ENCODE data around the gene ABCC10.

Gene ABCC10

GRCh38 chr6:43434943-43435342, 7.6 kb downstream of the ABCC10 start:
- Histone ChIP-seq H4K20me1 (ENCODE audit: insufficient read depth, low read length) (no peaks in the 10 kb centered on the region), H3K27me3 (replicated peaks; ENCODE audit: insufficient read depth, low read length) (no peaks in the 10 kb centered on the region), H3K9me3 (replicated peaks; ENCODE audit: insufficient read depth, low read length) (no peaks in the 10 kb centered on the region), H3K36me3 (replicated peaks; ENCODE audit: insufficient read depth, low read length) (no peaks in the 10 kb centered on the region), H3K4me1 (ENCODE audit: low read length) (no peaks in the 10 kb centered on the region), H3K4me3 (ENCODE audit: low read length) (no peak overlapping the region), H3K27ac (ENCODE audit: low read length) (no peak overlapping the region), H3F3A (ENCODE audit: insufficient read depth, low read length) (no peaks in the 10 kb centered on the region), H2AFZ (ENCODE audit: low read length) (no peak overlapping the region), H3K9me2 (replicated peaks; ENCODE audit: insufficient read depth, low read length) (no peaks in the 10 kb centered on the region), H3K4me2 (ENCODE audit: low read depth, low read length) (no peak overlapping the region), H3K9ac (ENCODE audit: low read length) (no peak overlapping the region), H3K79me2 (ENCODE audit: low read length) (peaks cover 4% of the 10 kb centered on the region; the same call in 1 of the 2 replicates)
- DNase-seq, result no peak
- no peak for TF ChIP-seq EZH2 (optimal IDR thresholded peaks at IDR 0.05; ENCODE audit: low read depth, low read length)
- TF ChIP-seq EZH2phosphoT487 (IDR thresholded peaks at IDR 0.05; ENCODE audit: low read length), result no peak
- TF ChIP-seq CTCF (IDR thresholded peaks at IDR 0.05; ENCODE audit: low read length), result no peak

GRCh38 chr6:43435682-43436437, 8.5 kb downstream of the ABCC10 start:
- Histone ChIP-seq H3K9me2 (replicated peaks; ENCODE audit: insufficient read depth, low read length) (no peaks in the 10 kb centered on the region), H3K9ac (ENCODE audit: low read length) (no peak overlapping the region), H3K4me1 (ENCODE audit: low read length) (no peaks in the 10 kb centered on the region), H3K4me2 (ENCODE audit: low read depth, low read length) (no peak overlapping the region), H3K36me3 (replicated peaks; ENCODE audit: insufficient read depth, low read length) (no peaks in the 10 kb centered on the region), H3K9me3 (replicated peaks; ENCODE audit: insufficient read depth, low read length) (no peaks in the 10 kb centered on the region), H2AFZ (ENCODE audit: low read length) (no peak overlapping the region), H4K20me1 (ENCODE audit: insufficient read depth, low read length) (no peaks in the 10 kb centered on the region), H3K79me2 (ENCODE audit: low read length) (no peaks in the 10 kb centered on the region), H3F3A (ENCODE audit: insufficient read depth, low read length) (no peaks in the 10 kb centered on the region), H3K27me3 (replicated peaks; ENCODE audit: insufficient read depth, low read length) (no peaks in the 10 kb centered on the region), H3K27ac (ENCODE audit: low read length) (no peak overlapping the region), H3K4me3 (ENCODE audit: low read length) (no peak overlapping the region)
- no peak for DNase-seq
- no peak for TF ChIP-seq EZH2phosphoT487 (IDR thresholded peaks at IDR 0.05; ENCODE audit: low read length)
- TF ChIP-seq EZH2 (optimal IDR thresholded peaks at IDR 0.05; ENCODE audit: low read depth, low read length), result no peak
- TF ChIP-seq CTCF (IDR thresholded peaks at IDR 0.05; ENCODE audit: low read length), result no peak

GRCh38 chr6:43436577-43437282, 9.4 kb downstream of the ABCC10 start:
- Histone ChIP-seq H3K4me1 (ENCODE audit: low read length) (no peaks in the 10 kb centered on the region), H3K9me3 (replicated peaks; ENCODE audit: insufficient read depth, low read length) (no peaks in the 10 kb centered on the region), H3K27me3 (replicated peaks; ENCODE audit: insufficient read depth, low read length) (no peaks in the 10 kb centered on the region), H3K9me2 (replicated peaks; ENCODE audit: insufficient read depth, low read length) (no peaks in the 10 kb centered on the region), H3K4me2 (ENCODE audit: low read depth, low read length) (no peak overlapping the region), H3K36me3 (replicated peaks; ENCODE audit: insufficient read depth, low read length) (no peaks in the 10 kb centered on the region), H2AFZ (ENCODE audit: low read length) (no peak overlapping the region), H4K20me1 (ENCODE audit: insufficient read depth, low read length) (no peaks in the 10 kb centered on the region), H3K9ac (ENCODE audit: low read length) (no peak overlapping the region), H3K79me2 (ENCODE audit: low read length) (no peaks in the 10 kb centered on the region), H3K27ac (ENCODE audit: low read length) (no peak overlapping the region), H3K4me3 (ENCODE audit: low read length) (no peak overlapping the region), H3F3A (ENCODE audit: insufficient read depth, low read length) (no peaks in the 10 kb centered on the region)
- no peak for DNase-seq
- TF ChIP-seq EZH2 (optimal IDR thresholded peaks at IDR 0.05; ENCODE audit: low read depth, low read length) (no peak), EZH2phosphoT487 (IDR thresholded peaks at IDR 0.05; ENCODE audit: low read length) (no peak), CTCF (IDR thresholded peaks at IDR 0.05; ENCODE audit: low read length) (no peak)

Data from MM.1S (cell line).